ENCODE results near the gene ANTXR1. TPM values are rescaled to one million over a fixed set of nuclear protein-coding genes. Genes with fewer than 3 reads are reported as not detected.

ANTXR1 gene
- total and polyA plus RNA-seq, 11 donors, result 5.8 to 75.2 (median 23.3) TPM

DNA sequence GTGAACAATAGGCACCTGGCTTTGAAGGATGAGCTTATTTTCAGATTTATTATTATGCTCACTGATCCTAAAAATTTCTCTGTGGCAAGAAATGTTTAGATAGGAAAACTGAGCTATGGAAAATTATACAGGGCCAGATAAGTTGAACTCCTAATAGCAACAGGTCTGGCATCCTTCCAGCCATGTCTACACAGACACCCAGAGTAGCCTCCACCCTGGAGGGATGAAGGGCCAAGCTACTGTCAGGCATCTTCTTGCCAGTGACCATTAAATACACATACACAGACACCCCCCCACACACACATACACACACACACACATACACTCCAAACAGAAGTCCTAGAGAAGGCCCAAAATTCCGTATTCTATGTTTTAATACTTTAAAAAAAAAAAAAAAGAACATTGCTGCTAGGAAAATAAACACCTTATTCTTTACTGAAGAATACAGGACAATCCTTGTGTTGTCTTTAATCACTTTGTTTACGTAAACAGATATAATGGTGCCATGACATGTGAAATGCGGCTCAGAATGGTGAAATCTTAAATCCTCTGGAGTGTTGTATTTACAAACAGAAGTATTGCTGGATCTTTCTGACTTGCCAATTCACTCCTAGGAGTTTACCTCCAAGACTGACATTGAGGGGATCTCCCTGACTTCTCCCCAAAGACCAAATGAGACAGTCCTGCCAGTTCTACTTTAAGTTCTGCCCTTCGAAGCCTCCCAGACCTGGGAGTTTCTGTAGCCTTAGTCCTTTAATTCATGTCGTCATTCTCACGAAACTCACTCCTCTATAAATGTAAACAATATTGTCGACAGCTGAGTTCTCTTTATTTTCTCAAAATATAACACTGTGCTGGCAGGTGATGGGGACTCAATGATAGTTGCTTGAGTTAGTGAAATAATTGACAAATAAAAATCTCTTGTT lies 163.1 kb downstream of the ANTXR1 start:
- peaks cover 0 to 42% (median 8%) of the 10 kb centered on the region in 12 donors for H3K4me1 ChIP-seq
- H3K4me3 ChIP-seq, result no peak overlapping the region
- H3K9me3 ChIP-seq, result no peaks in the 10 kb centered on the region
- no peaks in the 10 kb centered on the region for H3K27me3 ChIP-seq
- peak overlapping the region in 6 of 12 donors; percentile 63 to 97 (median 84) for H3K27ac ChIP-seq
- no peaks in the 10 kb centered on the region for H3K36me3 ChIP-seq
- WGBS, 4 donors, result 90 to 92% (median 91%) methylated on average over 7 of the region's 7 CpGs
- TF ChIP-seq, protein P1, sequence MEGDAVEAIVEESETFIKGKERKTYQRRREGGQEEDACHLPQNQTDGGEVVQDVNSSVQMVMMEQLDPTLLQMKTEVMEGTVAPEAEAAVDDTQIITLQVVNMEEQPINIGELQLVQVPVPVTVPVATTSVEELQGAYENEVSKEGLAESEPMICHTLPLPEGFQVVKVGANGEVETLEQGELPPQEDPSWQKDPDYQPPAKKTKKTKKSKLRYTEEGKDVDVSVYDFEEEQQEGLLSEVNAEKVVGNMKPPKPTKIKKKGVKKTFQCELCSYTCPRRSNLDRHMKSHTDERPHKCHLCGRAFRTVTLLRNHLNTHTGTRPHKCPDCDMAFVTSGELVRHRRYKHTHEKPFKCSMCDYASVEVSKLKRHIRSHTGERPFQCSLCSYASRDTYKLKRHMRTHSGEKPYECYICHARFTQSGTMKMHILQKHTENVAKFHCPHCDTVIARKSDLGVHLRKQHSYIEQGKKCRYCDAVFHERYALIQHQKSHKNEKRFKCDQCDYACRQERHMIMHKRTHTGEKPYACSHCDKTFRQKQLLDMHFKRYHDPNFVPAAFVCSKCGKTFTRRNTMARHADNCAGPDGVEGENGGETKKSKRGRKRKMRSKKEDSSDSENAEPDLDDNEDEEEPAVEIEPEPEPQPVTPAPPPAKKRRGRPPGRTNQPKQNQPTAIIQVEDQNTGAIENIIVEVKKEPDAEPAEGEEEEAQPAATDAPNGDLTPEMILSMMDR (IDR thresholded peaks at IDR 0.05), result no peak
- TF ChIP-seq POLR2A (IDR thresholded peaks at IDR 0.05), result no peak
- intact Hi-C loops (cut with DNase I), result loop anchor here in 4 of 10 donors (5.0 to 10.0 kb wide), 2 partner anchors 129 to 131 kb away; no protein-coding TSS in a partner anchor
- DNase-seq (no peak), ATAC-seq (no peak)

- peak overlapping the region; percentile 46 to 97 (median 75) for H3K27ac ChIP-seq
- H3K9me3 ChIP-seq, result no peaks in the 10 kb centered on the region
- WGBS, 4 donors, result 41 to 49% (median 47%) methylated on average over 16 of the region's 16 CpGs
- peak; percentile 62 to 81 (median 78) for ATAC-seq
- intact Hi-C loops (cut with DNase I), result loop anchor here in 4 of 10 donors (5.0 to 10.0 kb wide), 2 partner anchors 128 to 130 kb away; no protein-coding TSS in a partner anchor
- peak overlapping the region in 3 of 12 donors; percentile 1 to 33 (median 28) for H3K4me3 ChIP-seq
- peak; percentile 62 to 81 (median 75) for DNase-seq
- TF ChIP-seq, protein P1 (IDR thresholded peaks at IDR 0.05), result no peak
- TF ChIP-seq POLR2A (IDR thresholded peaks at IDR 0.05), result no peak
- H3K4me1 ChIP-seq, result peaks cover 0 to 36% (median 8%) of the 10 kb centered on the region in 12 donors
- H3K36me3 ChIP-seq, result peaks cover 0 to 11% (median 0%) of the 10 kb centered on the region in 9 donors
- H3K27me3 ChIP-seq, result no peaks in the 10 kb centered on the region
These were observed 164.2 kb downstream of the ANTXR1 start for GRCh38 chr2:69177063-69177771.

GRCh38 chr2:69177785-69178636 lies 165.0 kb downstream of the ANTXR1 start:
- 45 to 63% (median 55%) methylated on average over 20 of the region's 20 CpGs for WGBS, 4 donors
- Histone ChIP-seq H3K9me3 (no peaks in the 10 kb centered on the region), H3K27me3 (no peaks in the 10 kb centered on the region), H3K4me1 (peaks cover 0 to 36% (median 8%) of the 10 kb centered on the region in 12 donors), H3K27ac (peak overlapping the region; percentile 46 to 97 (median 75)), H3K36me3 (peaks cover 0 to 17% (median 0%) of the 10 kb centered on the region in 9 donors), H3K4me3 (peak overlapping the region in 4 of 12 donors; percentile 1 to 33 (median 20))
- intact Hi-C loops (cut with DNase I), result loop anchor here in 4 of 10 donors (5.0 to 10.0 kb wide), 2 partner anchors 127 to 129 kb away; no protein-coding TSS in a partner anchor
- DNase-seq, result peak; percentile 80 to 93 (median 90)
- TF ChIP-seq, protein P1 (IDR thresholded peaks at IDR 0.05), result no peak
- no peak for TF ChIP-seq POLR2A (IDR thresholded peaks at IDR 0.05)
- peak; percentile 67 to 94 (median 89) for ATAC-seq
